ENCODE measurements around the gene UQCC2. TPM values are rescaled to one million over a fixed set of nuclear protein-coding genes. Genes with fewer than 3 reads are reported as not detected.

The UQCC2 gene
- total and polyA plus RNA-seq, 2 experiments from 2014 or later = 31.7 to 138 TPM

DNA sequence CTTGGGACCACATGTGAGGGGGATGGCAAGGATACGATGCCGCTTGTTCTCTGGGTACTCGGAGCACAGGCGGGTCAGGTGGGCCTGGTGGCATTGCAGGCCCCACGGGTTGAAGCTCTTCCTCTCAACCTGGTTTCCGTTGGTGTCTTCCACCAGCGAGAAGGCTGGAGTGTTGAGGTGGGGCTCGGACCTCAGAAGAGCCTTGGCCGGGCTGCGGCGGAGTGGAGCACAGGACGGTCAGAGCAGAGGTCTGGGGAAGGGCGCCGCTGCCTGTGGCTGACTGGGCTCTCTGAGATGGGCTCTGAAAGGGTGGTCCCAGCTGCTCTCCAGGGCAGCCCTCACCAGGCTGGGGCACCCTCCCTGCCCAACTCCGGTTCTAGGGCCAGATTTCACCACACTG is 15.2 kb upstream of the UQCC2 start:
- DNase-seq = no peak
- H2AFZ ChIP-seq = no peak overlapping the region
- no peak overlapping the region for H3K9ac ChIP-seq
- H3F3A ChIP-seq (ENCODE audit: insufficient read depth) = no peaks in the 10 kb centered on the region
- TF ChIP-seq EZH2phosphoT487 (IDR thresholded peaks at IDR 0.05; ENCODE audit: insufficient read depth, low read depth) = no peak
- TF ChIP-seq EZH2 (IDR thresholded peaks at IDR 0.05; ENCODE audit: insufficient read depth, poor library complexity, severe bottlenecking) = no peak
- no peak overlapping the region for H3K4me3 ChIP-seq
- in situ Hi-C loops (cut with MboI) = no loop called here
- H3K27me3 ChIP-seq (replicated peaks; ENCODE audit: insufficient read depth) = peaks cover 24% of the 10 kb centered on the region
- WGBS, 2 experiments (ENCODE audit: low coverage in 1 of 2, low lambda C conversion rate in 2 of 2, missing lambda C conversion rate in 2 of 2) = 76 to 83% methylated on average over 10 to 15 of the region's 15 CpGs
- no peaks in the 10 kb centered on the region for H3K79me2 ChIP-seq (ENCODE audit: insufficient read depth)
- H3K27ac ChIP-seq = no peak overlapping the region
- no peaks in the 10 kb centered on the region for H4K20me1 ChIP-seq (ENCODE audit: insufficient read depth)
- no peak overlapping the region for H3K4me2 ChIP-seq (ENCODE audit: unreplicated experiment)
- H3K9me3 ChIP-seq (ENCODE audit: low read depth) = no peaks in the 10 kb centered on the region
- H3K9me2 ChIP-seq (ENCODE audit: insufficient read depth) = no peaks in the 10 kb centered on the region
- no peaks in the 10 kb centered on the region for H3K4me1 ChIP-seq (ENCODE audit: insufficient read depth)
- H3K36me3 ChIP-seq (ENCODE audit: low read depth) = no peaks in the 10 kb centered on the region

DNA sequence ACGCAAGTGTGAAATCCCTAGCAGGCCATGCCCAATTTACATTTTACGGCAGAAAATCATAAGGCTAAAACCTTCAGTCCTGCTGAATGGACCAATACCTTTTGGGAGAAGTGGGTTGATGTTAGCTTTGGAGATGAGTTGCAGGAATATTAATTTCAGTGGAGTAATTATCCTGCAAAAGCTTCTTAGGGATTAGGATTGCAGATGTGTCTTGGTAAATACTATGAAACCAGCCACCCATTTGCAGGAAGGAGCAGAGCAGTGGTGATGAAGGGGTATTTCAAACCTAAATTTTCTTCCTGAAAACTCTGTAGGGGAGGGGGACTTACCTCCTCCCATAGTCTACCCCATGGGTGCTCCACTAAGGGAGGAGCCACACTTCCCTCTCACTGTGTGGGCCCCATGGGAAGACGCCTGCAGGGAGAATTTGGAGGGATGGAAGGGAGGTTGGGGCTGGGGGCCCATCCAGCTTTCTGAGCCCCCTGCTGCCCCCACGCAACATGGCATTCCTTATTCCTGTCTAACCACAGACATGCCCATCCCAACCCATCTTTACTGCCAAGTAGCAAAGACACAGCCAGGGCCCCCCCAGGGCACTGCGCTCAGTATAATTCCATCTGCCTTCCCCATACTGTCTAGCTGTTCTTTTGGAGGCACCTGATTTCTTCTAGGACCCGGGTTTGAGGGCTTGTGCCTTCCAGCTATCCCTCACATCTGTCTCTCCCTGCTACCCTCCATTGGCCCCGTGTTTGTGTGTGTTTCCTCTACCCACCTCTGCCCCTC is 14.6 kb upstream of the UQCC2 start:
- TF ChIP-seq EZH2 (IDR thresholded peaks at IDR 0.05; ENCODE audit: insufficient read depth, poor library complexity, severe bottlenecking) (no peak), EZH2phosphoT487 (IDR thresholded peaks at IDR 0.05; ENCODE audit: insufficient read depth, low read depth) (no peak)
- Histone ChIP-seq H3K9me3 (ENCODE audit: low read depth) (no peaks in the 10 kb centered on the region), H3K9me2 (ENCODE audit: insufficient read depth) (no peaks in the 10 kb centered on the region), H2AFZ (no peak overlapping the region), H3K27ac (no peak overlapping the region), H3K36me3 (ENCODE audit: low read depth) (no peaks in the 10 kb centered on the region), H3F3A (ENCODE audit: insufficient read depth) (no peaks in the 10 kb centered on the region), H3K9ac (no peak overlapping the region), H3K27me3 (replicated peaks; ENCODE audit: insufficient read depth) (peaks cover 24% of the 10 kb centered on the region), H3K79me2 (ENCODE audit: insufficient read depth) (no peaks in the 10 kb centered on the region), H3K4me1 (ENCODE audit: insufficient read depth) (no peaks in the 10 kb centered on the region), H3K4me3 (no peak overlapping the region), H4K20me1 (ENCODE audit: insufficient read depth) (no peaks in the 10 kb centered on the region), H3K4me2 (ENCODE audit: unreplicated experiment) (no peak overlapping the region)
- no peak for DNase-seq
- WGBS, 2 experiments (ENCODE audit: low coverage in 1 of 2, low lambda C conversion rate in 2 of 2, missing lambda C conversion rate in 2 of 2) = 68 to 71% methylated on average over 7 of the region's 7 CpGs
- in situ Hi-C loops (cut with MboI) = no loop called here

DNA sequence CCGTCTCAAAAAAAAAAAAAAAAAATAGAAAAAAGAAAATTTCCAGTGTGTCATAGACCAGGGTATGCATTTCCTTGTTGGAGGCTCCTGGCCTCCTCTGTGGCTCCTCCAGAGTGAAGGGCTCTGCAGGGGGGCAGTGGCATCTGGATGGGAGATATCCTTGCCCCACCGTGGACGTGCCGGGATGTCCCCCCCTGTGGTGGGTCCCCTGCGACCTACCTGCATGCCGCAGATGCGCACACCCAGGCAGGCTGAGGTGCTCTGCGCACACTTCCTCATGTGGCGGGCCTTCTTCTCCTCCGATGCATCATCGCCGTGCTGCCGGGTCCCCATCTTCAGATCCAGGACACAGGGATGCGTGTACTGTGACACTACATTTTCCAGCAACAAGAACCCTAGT is 13.7 kb upstream of the UQCC2 start:
- Histone ChIP-seq H2AFZ (no peak overlapping the region), H3K4me1 (ENCODE audit: insufficient read depth) (no peaks in the 10 kb centered on the region), H3K4me3 (no peak overlapping the region), H3K9me3 (ENCODE audit: low read depth) (no peaks in the 10 kb centered on the region), H3K27ac (no peak overlapping the region), H3K36me3 (ENCODE audit: low read depth) (no peaks in the 10 kb centered on the region), H3K27me3 (replicated peaks; ENCODE audit: insufficient read depth) (peaks cover 24% of the 10 kb centered on the region), H3K79me2 (ENCODE audit: insufficient read depth) (no peaks in the 10 kb centered on the region), H3F3A (ENCODE audit: insufficient read depth) (no peaks in the 10 kb centered on the region), H3K4me2 (ENCODE audit: unreplicated experiment) (no peak overlapping the region), H4K20me1 (ENCODE audit: insufficient read depth) (no peaks in the 10 kb centered on the region), H3K9ac (no peak overlapping the region), H3K9me2 (ENCODE audit: insufficient read depth) (no peaks in the 10 kb centered on the region)
- no peak for DNase-seq
- TF ChIP-seq EZH2phosphoT487 (IDR thresholded peaks at IDR 0.05; ENCODE audit: insufficient read depth, low read depth) (no peak), EZH2 (IDR thresholded peaks at IDR 0.05; ENCODE audit: insufficient read depth, poor library complexity, severe bottlenecking) (no peak)
- in situ Hi-C loops (cut with MboI) = no loop called here
- 80 to 83% methylated on average over 13 to 14 of the region's 14 CpGs for WGBS, 2 experiments (ENCODE audit: low coverage in 1 of 2, low lambda C conversion rate in 2 of 2, missing lambda C conversion rate in 2 of 2)

DNA sequence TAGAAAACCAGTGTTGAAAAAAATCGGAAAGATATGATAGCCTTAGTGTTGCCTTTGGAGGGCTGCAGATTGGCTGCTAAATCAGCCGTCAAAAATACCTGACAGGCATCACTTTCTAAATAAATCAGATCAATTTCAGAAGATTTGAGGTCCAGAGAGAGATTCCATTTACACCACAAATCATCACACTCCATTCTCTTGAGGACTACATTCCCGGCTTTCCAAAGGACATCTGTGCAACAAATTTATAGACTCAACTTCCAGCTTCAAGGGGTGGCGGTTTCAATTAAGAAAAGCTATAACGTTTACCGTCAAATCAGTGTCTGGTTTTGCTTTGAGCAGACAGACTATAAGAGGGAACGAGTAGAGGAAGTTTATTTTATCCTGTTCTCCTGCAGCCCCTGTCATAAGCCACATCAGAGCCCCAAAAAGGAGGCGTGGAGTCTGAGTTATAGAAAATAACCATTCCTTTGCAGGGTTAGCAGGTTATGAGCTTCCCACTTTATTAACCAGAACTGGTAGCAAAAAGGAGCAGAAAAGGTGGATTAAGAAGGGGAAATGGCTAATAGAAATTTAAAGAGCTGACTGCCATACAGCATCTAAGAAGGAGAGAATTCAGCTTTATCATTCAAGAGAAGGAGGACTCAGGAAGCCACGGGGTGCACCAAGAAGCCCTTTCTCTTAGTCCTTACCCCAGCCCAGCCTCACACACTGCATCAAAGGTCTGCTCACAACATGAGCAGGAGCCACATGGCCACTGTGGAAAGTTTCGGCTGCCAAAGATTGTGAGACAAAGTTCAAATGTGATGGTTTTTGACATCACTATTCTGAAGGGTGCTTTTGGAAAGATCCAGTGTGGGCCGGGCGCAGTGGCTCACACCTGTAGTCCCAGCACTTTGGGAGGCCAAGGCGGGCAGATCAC is 12.9 kb upstream of the UQCC2 start:
- Histone ChIP-seq H3K9me3 (ENCODE audit: low read depth) (no peaks in the 10 kb centered on the region), H3K27ac (no peak overlapping the region), H2AFZ (no peak overlapping the region), H3K4me2 (ENCODE audit: unreplicated experiment) (no peak overlapping the region), H3K9me2 (ENCODE audit: insufficient read depth) (no peaks in the 10 kb centered on the region), H4K20me1 (ENCODE audit: insufficient read depth) (no peaks in the 10 kb centered on the region), H3K79me2 (ENCODE audit: insufficient read depth) (no peaks in the 10 kb centered on the region), H3K9ac (no peak overlapping the region), H3F3A (ENCODE audit: insufficient read depth) (no peaks in the 10 kb centered on the region), H3K4me1 (ENCODE audit: insufficient read depth) (no peaks in the 10 kb centered on the region), H3K36me3 (ENCODE audit: low read depth) (no peaks in the 10 kb centered on the region), H3K4me3 (no peak overlapping the region), H3K27me3 (replicated peaks; ENCODE audit: insufficient read depth) (peaks cover 24% of the 10 kb centered on the region)
- in situ Hi-C loops (cut with MboI) = no loop called here
- TF ChIP-seq EZH2 (IDR thresholded peaks at IDR 0.05; ENCODE audit: insufficient read depth, poor library complexity, severe bottlenecking) (no peak), EZH2phosphoT487 (IDR thresholded peaks at IDR 0.05; ENCODE audit: insufficient read depth, low read depth) (no peak)
- DNase-seq = no peak
- WGBS, 2 experiments (ENCODE audit: low coverage in 1 of 2, low lambda C conversion rate in 2 of 2, missing lambda C conversion rate in 2 of 2) = 46 to 47% methylated on average over 13 of the region's 13 CpGs

Data from GM23248 (cell line).